Retinal pigment epithelial cell (primary cell): ENCODE measurements around the gene GTPBP3.

ENCODE experiments used
- DNase-seq: peaks from one replicate; pipeline ENCODE4 v3.0.0-alpha.2; 2010; ENCODE audit warnings: low read depth
- H3K4me3 ChIP-seq: 2 replicates; pipeline ENCODE4 v1.5.1; 2011; ENCODE audit warnings: mild to moderate bottlenecking, low read length, control low read depth, moderate library complexity
- TF ChIP-seq, protein P1 (sequence below): conservative IDR thresholded peaks from 2 replicates; pipeline ENCODE4 v1.5.1; 2011; ENCODE audit warnings: low read depth, low read length, control low read depth, inconsistent platforms

GTPBP3 gene

GRCh38 chr19:17385878-17386611 lies 48.7 kb downstream of the GTPBP3 start:
- no peak for DNase-seq
- no peak overlapping the region for H3K4me3 ChIP-seq
- TF ChIP-seq, protein P1, sequence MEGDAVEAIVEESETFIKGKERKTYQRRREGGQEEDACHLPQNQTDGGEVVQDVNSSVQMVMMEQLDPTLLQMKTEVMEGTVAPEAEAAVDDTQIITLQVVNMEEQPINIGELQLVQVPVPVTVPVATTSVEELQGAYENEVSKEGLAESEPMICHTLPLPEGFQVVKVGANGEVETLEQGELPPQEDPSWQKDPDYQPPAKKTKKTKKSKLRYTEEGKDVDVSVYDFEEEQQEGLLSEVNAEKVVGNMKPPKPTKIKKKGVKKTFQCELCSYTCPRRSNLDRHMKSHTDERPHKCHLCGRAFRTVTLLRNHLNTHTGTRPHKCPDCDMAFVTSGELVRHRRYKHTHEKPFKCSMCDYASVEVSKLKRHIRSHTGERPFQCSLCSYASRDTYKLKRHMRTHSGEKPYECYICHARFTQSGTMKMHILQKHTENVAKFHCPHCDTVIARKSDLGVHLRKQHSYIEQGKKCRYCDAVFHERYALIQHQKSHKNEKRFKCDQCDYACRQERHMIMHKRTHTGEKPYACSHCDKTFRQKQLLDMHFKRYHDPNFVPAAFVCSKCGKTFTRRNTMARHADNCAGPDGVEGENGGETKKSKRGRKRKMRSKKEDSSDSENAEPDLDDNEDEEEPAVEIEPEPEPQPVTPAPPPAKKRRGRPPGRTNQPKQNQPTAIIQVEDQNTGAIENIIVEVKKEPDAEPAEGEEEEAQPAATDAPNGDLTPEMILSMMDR = peak; percentile 98

- no peak for DNase-seq
- TF ChIP-seq, protein P1 = no peak
These were observed 51.9 kb downstream of the GTPBP3 start for GRCh38 chr19:17389288-17389687.

GRCh38 chr19:17389957-17390664 lies 52.8 kb downstream of the GTPBP3 start:
- TF ChIP-seq, protein P1 = peak; percentile 25
- no peak for DNase-seq
- H3K4me3 ChIP-seq = peak overlapping the region; percentile 55

More at GRCh38 chr19:17389288-17389687, 51.9 kb downstream of the GTPBP3 start:
- no peak overlapping the region for H3K4me3 ChIP-seq

- peak overlapping the region; percentile 55 for H3K4me3 ChIP-seq
- TF ChIP-seq, protein P1 = peak; percentile 62
- peak; percentile 64 for DNase-seq
These were observed 53.5 kb downstream of the GTPBP3 start for GRCh38 chr19:17390665-17391370.

DNA sequence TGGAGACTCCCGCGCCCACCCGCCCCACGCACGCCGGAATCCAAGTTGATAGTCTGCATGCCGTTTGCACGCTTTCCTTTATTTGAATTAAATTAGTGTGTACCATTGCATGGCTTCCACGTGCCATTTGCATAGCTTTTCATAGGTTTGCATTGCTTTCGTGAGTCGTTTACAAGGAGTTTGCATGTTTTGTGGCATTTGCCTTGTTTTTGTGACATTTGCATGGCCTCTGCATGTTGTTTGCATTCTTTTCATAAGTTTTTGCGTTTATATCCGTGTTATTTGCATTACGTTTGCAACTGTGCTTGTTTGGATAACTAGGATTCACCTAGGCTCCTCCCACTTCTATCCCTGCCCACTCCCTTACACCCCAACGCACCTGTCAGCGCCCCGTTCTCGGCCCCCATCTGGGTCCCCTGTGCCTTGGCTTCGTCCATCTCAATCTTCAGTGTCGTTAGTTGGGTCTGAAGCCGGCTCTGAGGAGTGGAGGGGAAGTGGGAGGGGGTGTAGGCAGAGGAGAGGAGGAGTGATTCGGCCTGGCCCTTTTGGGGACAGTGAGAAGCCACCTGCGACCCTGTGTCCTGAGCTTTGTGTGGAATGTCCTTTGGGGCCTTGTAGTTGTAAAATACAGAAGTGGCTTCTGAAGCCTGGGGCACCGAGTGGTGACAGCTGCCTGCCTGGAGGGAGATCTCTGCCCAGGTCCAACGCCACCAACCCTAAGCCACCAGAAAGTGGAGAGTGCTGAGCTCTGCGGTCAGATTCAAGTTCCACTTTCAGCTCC lies 54.2 kb downstream of the GTPBP3 start:
- peak overlapping the region; percentile 17 for H3K4me3 ChIP-seq
- TF ChIP-seq, protein P1 = no peak
- no peak for DNase-seq
